ENCODE measurements around the gene TIE1. TPM values are rescaled to one million over a fixed set of nuclear protein-coding genes. Genes with fewer than 3 reads are reported as not detected.

Gene TIE1
- total RNA-seq, 6 experiments from 2014 or later = 5.8 to 12.2 (median 8.0) TPM

DNA sequence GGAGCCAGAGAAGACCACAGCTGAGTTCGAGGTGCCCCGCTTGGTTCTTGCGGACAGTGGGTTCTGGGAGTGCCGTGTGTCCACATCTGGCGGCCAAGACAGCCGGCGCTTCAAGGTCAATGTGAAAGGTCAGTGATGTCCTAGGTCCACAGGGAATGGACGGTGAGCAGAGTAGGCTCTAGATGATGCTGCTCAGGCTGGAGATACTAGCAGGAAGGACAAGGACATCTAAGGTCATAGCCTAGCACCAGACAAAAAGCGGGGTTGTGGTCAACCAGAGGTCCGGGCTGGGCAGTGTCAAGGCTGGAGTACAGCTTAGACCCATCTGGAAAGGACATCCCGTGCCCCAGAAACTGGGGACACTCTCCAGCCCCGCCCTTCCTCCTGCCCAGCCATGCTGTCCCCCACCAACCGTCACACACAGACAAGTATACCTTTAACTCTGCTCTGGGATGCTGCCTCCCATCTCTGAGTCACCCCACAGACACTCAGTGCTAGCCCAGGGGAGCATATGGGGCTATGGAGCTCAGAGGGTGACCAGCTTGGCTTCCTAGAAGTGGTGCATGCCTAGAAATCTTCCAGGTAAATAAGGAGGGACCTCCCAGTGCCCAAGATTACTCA, 8.7 kb downstream of the TIE1 start:
- H3K36me3 ChIP-seq = no peaks in the 10 kb centered on the region
- ATAC-seq = no peak
- H3K4me3 ChIP-seq = no peak overlapping the region
- no peaks in the 10 kb centered on the region for H3K9me3 ChIP-seq
- peak in 1 of 3 donors; percentile 35 for DNase-seq
- H3K27ac ChIP-seq = no peak overlapping the region
- 81% methylated on average over 3 of the region's 13 CpGs for WGBS (ENCODE audit: insufficient coverage, low coverage, low lambda C conversion rate, missing lambda C conversion rate)
- intact Hi-C loops (cut with DNase I) = no loop called here
- no peaks in the 10 kb centered on the region for H3K27me3 ChIP-seq
- TF ChIP-seq POLR2A (IDR thresholded peaks at IDR 0.05) = no peak
- TF ChIP-seq, protein P1, sequence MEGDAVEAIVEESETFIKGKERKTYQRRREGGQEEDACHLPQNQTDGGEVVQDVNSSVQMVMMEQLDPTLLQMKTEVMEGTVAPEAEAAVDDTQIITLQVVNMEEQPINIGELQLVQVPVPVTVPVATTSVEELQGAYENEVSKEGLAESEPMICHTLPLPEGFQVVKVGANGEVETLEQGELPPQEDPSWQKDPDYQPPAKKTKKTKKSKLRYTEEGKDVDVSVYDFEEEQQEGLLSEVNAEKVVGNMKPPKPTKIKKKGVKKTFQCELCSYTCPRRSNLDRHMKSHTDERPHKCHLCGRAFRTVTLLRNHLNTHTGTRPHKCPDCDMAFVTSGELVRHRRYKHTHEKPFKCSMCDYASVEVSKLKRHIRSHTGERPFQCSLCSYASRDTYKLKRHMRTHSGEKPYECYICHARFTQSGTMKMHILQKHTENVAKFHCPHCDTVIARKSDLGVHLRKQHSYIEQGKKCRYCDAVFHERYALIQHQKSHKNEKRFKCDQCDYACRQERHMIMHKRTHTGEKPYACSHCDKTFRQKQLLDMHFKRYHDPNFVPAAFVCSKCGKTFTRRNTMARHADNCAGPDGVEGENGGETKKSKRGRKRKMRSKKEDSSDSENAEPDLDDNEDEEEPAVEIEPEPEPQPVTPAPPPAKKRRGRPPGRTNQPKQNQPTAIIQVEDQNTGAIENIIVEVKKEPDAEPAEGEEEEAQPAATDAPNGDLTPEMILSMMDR (IDR thresholded peaks at IDR 0.05) = no peak
- peaks cover 0 to 29% (median 14%) of the 10 kb centered on the region in 4 donors for H3K4me1 ChIP-seq

- DNase-seq (peak in 1 of 3 donors; percentile 53), ATAC-seq (no peak)
- Histone ChIP-seq H3K27ac (no peak overlapping the region), H3K9me3 (no peaks in the 10 kb centered on the region), H3K27me3 (no peaks in the 10 kb centered on the region), H3K36me3 (no peaks in the 10 kb centered on the region), H3K4me1 (peaks cover 0 to 29% (median 14%) of the 10 kb centered on the region in 4 donors), H3K4me3 (no peak overlapping the region)
- WGBS (ENCODE audit: insufficient coverage, low coverage, low lambda C conversion rate, missing lambda C conversion rate) = 73% methylated on average over 3 of the region's 9 CpGs
- no peak for TF ChIP-seq POLR2A (IDR thresholded peaks at IDR 0.05)
- TF ChIP-seq, protein P1 (IDR thresholded peaks at IDR 0.05) = no peak
- intact Hi-C loops (cut with DNase I) = no loop called here
Observed at GRCh38 chr1:43311521-43311920, 10.7 kb downstream of the TIE1 start.

GRCh38 chr1:43312212-43312623, 11.4 kb downstream of the TIE1 start:
- Histone ChIP-seq H3K27ac (peak overlapping the region in 2 of 3 donors; percentile 49 to 64), H3K9me3 (no peaks in the 10 kb centered on the region), H3K4me1 (peaks cover 0 to 29% (median 14%) of the 10 kb centered on the region in 4 donors), H3K4me3 (peak overlapping the region in 1 of 3 donors; percentile 19), H3K36me3 (no peaks in the 10 kb centered on the region), H3K27me3 (no peaks in the 10 kb centered on the region)
- intact Hi-C loops (cut with DNase I) = no loop called here
- peak; percentile 11 to 60 (median 51) for ATAC-seq
- no peak for TF ChIP-seq POLR2A (IDR thresholded peaks at IDR 0.05)
- TF ChIP-seq, protein P1 (IDR thresholded peaks at IDR 0.05) = no peak
- DNase-seq = peak in 2 of 3 donors; percentile 68 to 70
- WGBS (ENCODE audit: insufficient coverage, low coverage, low lambda C conversion rate, missing lambda C conversion rate) = 48% methylated on average over 4 of the region's 19 CpGs

DNA sequence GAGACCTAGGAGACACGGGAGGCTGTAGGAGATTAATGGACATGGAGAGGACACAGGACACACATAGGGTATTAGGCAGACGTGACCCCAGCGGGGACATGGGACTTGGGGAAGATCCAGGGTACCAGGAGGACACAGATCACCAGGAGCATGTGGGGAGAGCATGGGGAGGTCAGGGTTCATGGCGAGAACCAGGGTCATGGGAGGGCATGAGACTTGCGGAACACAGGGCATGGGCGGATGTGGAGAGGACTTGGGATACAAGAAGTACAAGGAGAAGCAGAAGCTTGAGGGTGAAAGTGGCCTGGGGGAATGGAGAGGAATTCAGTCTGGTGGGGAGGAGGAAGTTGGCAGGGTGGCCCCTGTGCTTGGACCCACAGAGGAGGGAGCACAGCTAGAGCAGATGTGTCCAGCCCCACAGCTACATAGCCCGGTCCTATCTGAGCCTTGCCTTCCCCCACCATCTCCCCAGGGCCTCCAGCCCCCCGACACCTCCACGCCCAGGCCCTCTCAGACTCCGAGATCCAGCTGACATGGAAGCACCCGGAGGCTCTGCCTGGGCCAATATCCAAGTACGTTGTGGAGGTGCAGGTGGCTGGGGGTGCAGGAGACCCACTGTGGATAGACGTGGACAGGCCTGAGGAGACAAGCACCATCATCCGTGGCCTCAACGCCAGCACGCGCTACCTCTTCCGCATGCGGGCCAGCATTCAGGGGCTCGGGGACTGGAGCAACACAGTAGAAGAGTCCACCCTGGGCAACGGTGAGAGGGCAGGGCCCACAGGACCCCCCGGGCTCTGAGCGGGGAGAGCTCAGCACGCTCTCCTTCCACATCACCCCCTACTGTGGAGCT, 12.1 kb downstream of the TIE1 start:
- ATAC-seq (peak; percentile 81 to 88 (median 82)), DNase-seq (peak; percentile 66 to 93 (median 89))
- intact Hi-C loops (cut with DNase I) = no loop called here
- Histone ChIP-seq H3K9me3 (no peaks in the 10 kb centered on the region), H3K27ac (peak overlapping the region in 2 of 3 donors; percentile 49 to 64), H3K4me3 (peak overlapping the region in 2 of 3 donors; percentile 7 to 33), H3K4me1 (peaks cover 0 to 29% (median 14%) of the 10 kb centered on the region in 4 donors), H3K27me3 (no peaks in the 10 kb centered on the region), H3K36me3 (no peaks in the 10 kb centered on the region)
- TF ChIP-seq, protein P1 (IDR thresholded peaks at IDR 0.05) = no peak
- TF ChIP-seq POLR2A (IDR thresholded peaks at IDR 0.05) = no peak
- 50% methylated on average over 16 of the region's 24 CpGs for WGBS (ENCODE audit: insufficient coverage, low coverage, low lambda C conversion rate, missing lambda C conversion rate)

All from right lobe of liver (tissue), 6 donors.